Caco-2 (cell line): ENCODE data around the gene PLAU. TPM values are rescaled to one million over a fixed set of nuclear protein-coding genes. Genes with fewer than 3 reads are reported as not detected.

ENCODE experiments used
- BruUV-seq: library from RNA; stranded (reverse); fragments of 400-500 nt; replicated peaks from 2 replicates; lab custom pipeline; 2021; lab: Mats Ljungman, UMichigan
- CTCF ChIA-PET: fragments of 300-600 bp; sonication (Branson Sonifier 250); formaldehyde crosslinking; loops from one replicate; lab custom pipeline; 2022; ENCODE audit warnings: antibody characterized with exemption; lab: Charles Lee
- POLR2A ChIA-PET: fragments of 300-600 bp; sonication (Branson Sonifier 250); formaldehyde crosslinking; loops from one replicate; lab custom pipeline; 2022; ENCODE audit warnings: antibody characterized with exemption; lab: Charles Lee
- DNase-seq, 2 experiments: peaks; one replicate each; pipeline versions ENCODE4 v3.0.0 to v3.0.0-alpha.2; 2020 to 2022
- H3K27me3 ChIP-seq: replicated peaks from 2 replicates; pipeline ENCODE4 v1.6.0; 2011; ENCODE audit warnings: low read length; ENCODE audit not compliant: control insufficient read depth, insufficient read depth
- H3K36me3 ChIP-seq: 2 replicates; pipeline ENCODE4 v1.5.1; 2011; ENCODE audit warnings: low read length; ENCODE audit not compliant: control insufficient read depth, insufficient read depth
- H3K4me1 ChIP-seq: fragments of 250-450 bp; sonication (Bioruptor Pico); 2 replicates; pipeline ENCODE4 v1.5.1; 2020; ENCODE audit warnings: mild to moderate bottlenecking
- H3K4me3 ChIP-seq: 2 replicates; pipeline ENCODE4 v1.5.1; 2011; ENCODE audit warnings: low read depth, mild to moderate bottlenecking, control low read depth, low read length
- H3K9me3 ChIP-seq: fragments of 250-450 bp; sonication (Bioruptor Pico); 2 replicates; pipeline ENCODE4 v1.5.1; 2020; ENCODE audit warnings: mild to moderate bottlenecking, moderate library complexity
- H3K27ac Mint-ChIP-seq: one replicate; pipeline ENCODE4 v1.8.0; 2022; ENCODE audit warnings: mixed read lengths; ENCODE audit not compliant: unreplicated experiment
- H3K27me3 Mint-ChIP-seq: one replicate; pipeline ENCODE4 v1.8.0; 2022; ENCODE audit warnings: mixed read lengths; ENCODE audit not compliant: insufficient read depth, unreplicated experiment
- H3K36me3 Mint-ChIP-seq: one replicate; pipeline ENCODE4 v1.8.0; 2022; ENCODE audit warnings: mild to moderate bottlenecking, mixed read lengths; ENCODE audit not compliant: insufficient read depth, unreplicated experiment
- H3K4me1 Mint-ChIP-seq: one replicate; pipeline ENCODE4 v1.8.0; 2022; ENCODE audit warnings: low read depth, mixed read lengths; ENCODE audit not compliant: unreplicated experiment
- H3K4me3 Mint-ChIP-seq: one replicate; pipeline ENCODE4 v1.8.0; 2022; ENCODE audit warnings: mild to moderate bottlenecking, moderate library complexity, mixed read lengths; ENCODE audit not compliant: unreplicated experiment
- H3K9me3 Mint-ChIP-seq: one replicate; pipeline ENCODE4 v1.8.0; 2022; ENCODE audit warnings: mixed read lengths; ENCODE audit not compliant: unreplicated experiment
- intact Hi-C: fragments of 100-400 bp; cut with micrococcal nuclease; formaldehyde crosslinking; loops from one replicate; pipeline ENCODE4 v1.10.0; 2022; ENCODE audit not compliant: unreplicated experiment
- total RNA-seq: library from RNA; stranded (reverse); gene quantifications from 2 replicates; pipeline ENCODE4 v1.2.3, GENCODE V29; 2022
- TF ChIP-seq, protein P1 (sequence below), 2 experiments: fragments of 200-600 bp in 1 of 2; IDR thresholded peaks; 1 replicate in 1 of 2; 2 replicates in 1 of 2; pipeline versions ENCODE4 v1.5.1 to v1.8.0; 2011 to 2022; ENCODE audit warnings: antibody characterized with exemption in 1 of 2, control low read depth in 1 of 2, inconsistent platforms in 1 of 2, low read depth in 1 of 2, low read length in 1 of 2, mild to moderate bottlenecking in 1 of 2, moderate library complexity in 1 of 2; ENCODE audit not compliant: insufficient read depth in 1 of 2, severe bottlenecking in 1 of 2, unreplicated experiment in 1 of 2

The PLAU gene
- total RNA-seq, 1 experiment from 2014 or later, result 1.2 TPM

- no TSS peak for BruUV-seq
- no peaks in the 10 kb centered on the region for H3K9me3 Mint-ChIP-seq
- no peak overlapping the region for H3K4me3 ChIP-seq
- H3K36me3 Mint-ChIP-seq, result peaks cover 15% of the 10 kb centered on the region
- ChIA-PET CTCF (interaction anchor here (6.2 kb wide), 1 partner anchor 25 kb away, joined by 60 read pairs; no protein-coding TSS in a partner anchor), POLR2A (interaction anchor here (0.5 kb wide), 1 partner anchor 222 kb away, joined by 3 read pairs; no protein-coding TSS in a partner anchor)
- TF ChIP-seq, protein P1, sequence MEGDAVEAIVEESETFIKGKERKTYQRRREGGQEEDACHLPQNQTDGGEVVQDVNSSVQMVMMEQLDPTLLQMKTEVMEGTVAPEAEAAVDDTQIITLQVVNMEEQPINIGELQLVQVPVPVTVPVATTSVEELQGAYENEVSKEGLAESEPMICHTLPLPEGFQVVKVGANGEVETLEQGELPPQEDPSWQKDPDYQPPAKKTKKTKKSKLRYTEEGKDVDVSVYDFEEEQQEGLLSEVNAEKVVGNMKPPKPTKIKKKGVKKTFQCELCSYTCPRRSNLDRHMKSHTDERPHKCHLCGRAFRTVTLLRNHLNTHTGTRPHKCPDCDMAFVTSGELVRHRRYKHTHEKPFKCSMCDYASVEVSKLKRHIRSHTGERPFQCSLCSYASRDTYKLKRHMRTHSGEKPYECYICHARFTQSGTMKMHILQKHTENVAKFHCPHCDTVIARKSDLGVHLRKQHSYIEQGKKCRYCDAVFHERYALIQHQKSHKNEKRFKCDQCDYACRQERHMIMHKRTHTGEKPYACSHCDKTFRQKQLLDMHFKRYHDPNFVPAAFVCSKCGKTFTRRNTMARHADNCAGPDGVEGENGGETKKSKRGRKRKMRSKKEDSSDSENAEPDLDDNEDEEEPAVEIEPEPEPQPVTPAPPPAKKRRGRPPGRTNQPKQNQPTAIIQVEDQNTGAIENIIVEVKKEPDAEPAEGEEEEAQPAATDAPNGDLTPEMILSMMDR (IDR thresholded peaks at IDR 0.05; ENCODE audit: insufficient read depth in 1 of 2, low read depth in 1 of 2, low read length in 1 of 2, severe bottlenecking in 1 of 2, unreplicated experiment in 1 of 2), result no peak
- H3K4me1 Mint-ChIP-seq, result peaks cover 32% of the 10 kb centered on the region
- intact Hi-C loops, result loop anchor here (10.0 kb wide), 1 partner anchor 92 kb away; the partner anchor contains the start of genes CHCHD1 and ZSWIM8
- H3K36me3 ChIP-seq, result no peaks in the 10 kb centered on the region
- H3K27ac Mint-ChIP-seq, result no peak overlapping the region
- no peak for DNase-seq
- H3K27me3 ChIP-seq, result no peaks in the 10 kb centered on the region
- H3K9me3 ChIP-seq, result no peaks in the 10 kb centered on the region
- peaks cover 39% of the 10 kb centered on the region for H3K4me1 ChIP-seq
- H3K27me3 Mint-ChIP-seq, result no peaks in the 10 kb centered on the region
- no peak overlapping the region for H3K4me3 Mint-ChIP-seq
These were observed 34.4 kb upstream of the PLAU start for GRCh38 chr10:73876566-73876965.

DNA sequence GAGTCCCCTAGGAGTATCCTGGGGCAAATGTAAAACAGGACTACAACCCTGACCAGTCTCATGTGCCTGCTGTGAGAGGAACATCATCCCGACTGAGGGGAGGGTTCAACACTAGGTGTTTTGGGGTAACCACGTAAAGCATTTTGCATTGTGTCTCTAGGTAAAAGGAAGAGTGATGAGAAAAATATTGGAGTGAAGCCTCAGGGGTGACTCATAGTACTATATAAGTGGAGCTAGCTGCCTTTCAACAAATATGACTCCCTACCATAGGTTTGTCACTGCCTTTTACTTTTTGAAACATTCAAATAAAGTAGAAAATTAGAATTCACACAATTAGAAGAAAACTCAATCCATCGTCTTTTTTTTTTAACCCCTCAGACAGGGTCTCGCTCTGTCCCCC lies 34.0 kb upstream of the PLAU start:
- H3K4me3 Mint-ChIP-seq, result no peak overlapping the region
- no peaks in the 10 kb centered on the region for H3K27me3 Mint-ChIP-seq
- H3K9me3 ChIP-seq, result no peaks in the 10 kb centered on the region
- BruUV-seq, result no TSS peak
- H3K36me3 ChIP-seq, result no peaks in the 10 kb centered on the region
- CTCF ChIA-PET, result interaction anchor here (0.6 to 6.2 kb wide), 2 partner anchors 25 to 60 kb away, joined by 3 to 60 read pairs; no protein-coding TSS in a partner anchor
- H3K4me1 ChIP-seq, result peaks cover 37% of the 10 kb centered on the region
- DNase-seq, result no peak
- POLR2A ChIA-PET, result interaction anchor here (0.5 kb wide), 1 partner anchor 222 kb away, joined by 3 read pairs; no protein-coding TSS in a partner anchor
- no peaks in the 10 kb centered on the region for H3K9me3 Mint-ChIP-seq
- intact Hi-C loops, result loop anchor here (10.0 kb wide), 1 partner anchor 92 kb away; the partner anchor contains the start of genes CHCHD1 and ZSWIM8
- TF ChIP-seq, protein P1 (IDR thresholded peaks at IDR 0.05; ENCODE audit: insufficient read depth in 1 of 2, low read depth in 1 of 2, low read length in 1 of 2, severe bottlenecking in 1 of 2, unreplicated experiment in 1 of 2), result no peak
- H3K27me3 ChIP-seq, result no peaks in the 10 kb centered on the region
- no peak overlapping the region for H3K4me3 ChIP-seq
- no peak overlapping the region for H3K27ac Mint-ChIP-seq
- peaks cover 28% of the 10 kb centered on the region for H3K4me1 Mint-ChIP-seq
- H3K36me3 Mint-ChIP-seq, result peaks cover 11% of the 10 kb centered on the region

DNA sequence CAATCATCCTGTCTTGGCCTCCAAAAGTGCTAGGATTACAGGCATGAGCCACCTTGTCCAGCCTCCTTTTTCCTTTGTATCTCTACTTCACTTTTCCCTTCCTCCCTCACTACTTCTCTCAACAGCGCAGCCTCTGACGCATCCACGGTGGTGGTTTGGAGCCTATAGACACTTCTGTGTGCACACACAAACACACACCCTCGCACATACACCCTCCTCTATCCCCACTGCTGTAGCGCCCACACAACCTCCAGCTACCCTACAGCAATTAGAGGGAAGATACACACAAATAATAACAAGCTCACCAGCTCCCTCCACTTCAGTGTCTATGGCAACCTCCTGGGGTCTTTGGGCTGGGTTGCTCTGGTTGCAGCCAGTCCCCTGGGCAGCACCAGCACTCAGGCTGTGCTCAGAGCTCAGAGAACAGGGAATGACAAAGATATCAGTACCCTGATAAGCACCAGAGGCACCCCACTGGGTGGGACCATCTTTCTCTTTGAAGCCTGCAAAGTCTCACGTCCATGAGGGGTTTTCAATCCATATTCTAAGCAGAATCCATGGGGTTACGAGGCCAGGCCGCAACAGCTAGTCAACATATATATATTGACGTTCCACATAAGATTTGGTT lies 33.3 kb upstream of the PLAU start:
- no peaks in the 10 kb centered on the region for H3K9me3 ChIP-seq
- no peaks in the 10 kb centered on the region for H3K27me3 ChIP-seq
- CTCF ChIA-PET, result interaction anchor here (0.6 to 6.2 kb wide), 2 partner anchors 26 to 60 kb away, joined by 3 to 60 read pairs; no protein-coding TSS in a partner anchor
- DNase-seq, result no peak
- no peak overlapping the region for H3K4me3 Mint-ChIP-seq
- H3K4me1 Mint-ChIP-seq, result peaks cover 21% of the 10 kb centered on the region
- peaks cover 32% of the 10 kb centered on the region for H3K4me1 ChIP-seq
- H3K36me3 Mint-ChIP-seq, result peaks cover 5% of the 10 kb centered on the region
- BruUV-seq, result no TSS peak
- intact Hi-C loops, result loop anchor here (10.0 kb wide), 1 partner anchor 93 kb away; the partner anchor contains the start of genes CHCHD1 and ZSWIM8
- H3K9me3 Mint-ChIP-seq, result no peaks in the 10 kb centered on the region
- H3K4me3 ChIP-seq, result no peak overlapping the region
- POLR2A ChIA-PET, result no interaction called here
- H3K36me3 ChIP-seq, result no peaks in the 10 kb centered on the region
- no peak overlapping the region for H3K27ac Mint-ChIP-seq
- TF ChIP-seq, protein P1 (IDR thresholded peaks at IDR 0.05; ENCODE audit: insufficient read depth in 1 of 2, low read depth in 1 of 2, low read length in 1 of 2, severe bottlenecking in 1 of 2, unreplicated experiment in 1 of 2), result no peak
- H3K27me3 Mint-ChIP-seq, result no peaks in the 10 kb centered on the region
